PC-9 (cell line): ENCODE data around the gene PASK. TPM values are rescaled to one million over a fixed set of nuclear protein-coding genes. Genes with fewer than 3 reads are reported as not detected.

Experiments used
- BruUV-seq: library from RNA; stranded (reverse); fragments of 400-500 nt; replicated peaks from 2 replicates; lab custom pipeline; 2021; lab: Mats Ljungman, UMichigan
- CTCF ChIA-PET: fragments of 300-600 bp; sonication (Branson Sonifier 250); formaldehyde crosslinking; loops from one replicate; lab custom pipeline; 2022; ENCODE audit warnings: antibody characterized with exemption; lab: Charles Lee
- POLR2A ChIA-PET: fragments of 300-600 bp; sonication (Branson Sonifier 250); formaldehyde crosslinking; loops from one replicate; lab custom pipeline; 2022; ENCODE audit warnings: antibody characterized with exemption; ENCODE audit not compliant: unreplicated experiment; lab: Charles Lee
- DNase-seq, 2 experiments: peaks; one replicate each; pipeline versions ENCODE4 v3.0.0 to v3.0.0-alpha.2; 2015 to 2022; ENCODE audit warnings: mixed read lengths in 1 of 2
- H2AFZ ChIP-seq: fragments of 200-600 bp; sonication (generic); 2 replicates; pipeline ENCODE4 v1.8.1; 2017; ENCODE audit warnings: antibody characterized with exemption
- H3F3A ChIP-seq: fragments of 200-600 bp; sonication (generic); 2 replicates; pipeline ENCODE4 v1.8.1; 2017; ENCODE audit warnings: antibody characterized with exemption, mild to moderate bottlenecking, low read depth; ENCODE audit not compliant: insufficient read depth
- H3K27ac ChIP-seq: fragments of 200-600 bp; sonication (generic); 2 replicates; pipeline ENCODE4 v1.6.1; 2016; ENCODE audit warnings: mixed run types
- H3K27me3 ChIP-seq: fragments of 200-600 bp; sonication (generic); 2 replicates; pipeline ENCODE4 v1.6.1; 2016; ENCODE audit warnings: low read depth, mixed run types; ENCODE audit not compliant: insufficient read depth
- H3K36me3 ChIP-seq: fragments of 200-600 bp; sonication (generic); 2 replicates; pipeline ENCODE4 v1.6.1; 2016; ENCODE audit warnings: low read depth, mixed run types
- H3K4me1 ChIP-seq: fragments of 200-600 bp; sonication (generic); replicated peaks from 2 replicates; pipeline ENCODE4 v1.6.1; 2016; ENCODE audit warnings: mixed run types; ENCODE audit not compliant: insufficient read depth
- H3K4me2 ChIP-seq: fragments of 200-600 bp; sonication (generic); 2 replicates; pipeline ENCODE4 v1.6.1; 2017; ENCODE audit warnings: mixed run types
- H3K4me3 ChIP-seq: fragments of 200-600 bp; sonication (generic); 2 replicates; pipeline ENCODE4 v1.6.1; 2016; ENCODE audit warnings: mixed run types
- H3K79me2 ChIP-seq: fragments of 200-600 bp; sonication (generic); 2 replicates; pipeline ENCODE4 v1.6.1; 2017; ENCODE audit warnings: low read depth, mixed run types
- H3K9me2 ChIP-seq: fragments of 200-600 bp; sonication (generic); 2 replicates; pipeline ENCODE4 v1.8.1; 2017; ENCODE audit warnings: mild to moderate bottlenecking; ENCODE audit not compliant: insufficient read depth
- H3K9me3 ChIP-seq: fragments of 200-600 bp; sonication (generic); 2 replicates; pipeline ENCODE4 v1.8.1; 2016; ENCODE audit warnings: low read depth; ENCODE audit not compliant: insufficient read depth
- H4K20me1 ChIP-seq: fragments of 200-600 bp; sonication (generic); 2 replicates; pipeline ENCODE4 v1.8.1; 2017; ENCODE audit not compliant: insufficient read depth
- EZH2 ChIP-seq: fragments of 200-600 bp; sonication (generic); IDR thresholded peaks from 2 replicates; pipeline ENCODE4 v1.8.0; 2017; ENCODE audit warnings: antibody characterized with exemption, low read depth
- intact Hi-C: fragments of 100-400 bp; cut with micrococcal nuclease; formaldehyde crosslinking; loops from one replicate; pipeline ENCODE4 v1.10.0; 2022; ENCODE audit not compliant: unreplicated experiment
- total RNA-seq: library from RNA; stranded (reverse); gene quantifications from 2 replicates; pipeline ENCODE4 v1.2.3, GENCODE V29; 2021
- TF ChIP-seq, protein P1 (sequence below): fragments of 200-600 bp; sonication (generic); conservative IDR thresholded peaks from 2 replicates; pipeline ENCODE4 v1.6.1; 2017; ENCODE audit warnings: mixed run types, antibody characterized with exemption, mild to moderate bottlenecking, moderate library complexity

Gene PASK
- total RNA-seq, 1 experiment from 2014 or later: 77.5 TPM

GRCh38 chr2:241161646-241162281 lies 12.5 kb upstream of the PASK start:
- H3K4me1 ChIP-seq: no peaks in the 10 kb centered on the region
- no peak overlapping the region for H3K4me3 ChIP-seq
- TF ChIP-seq EZH2: no peak
- H3K9me2 ChIP-seq: no peaks in the 10 kb centered on the region
- H3K27ac ChIP-seq: no peak overlapping the region
- DNase-seq: no peak
- H4K20me1 ChIP-seq: peaks cover 4% of the 10 kb centered on the region; the same call in 1 of the 2 replicates
- ChIA-PET CTCF (no interaction called here), POLR2A (no interaction called here)
- intact Hi-C loops: no loop called here
- no peaks in the 10 kb centered on the region for H3F3A ChIP-seq
- H2AFZ ChIP-seq: no peak overlapping the region
- H3K27me3 ChIP-seq: no peaks in the 10 kb centered on the region
- no peaks in the 10 kb centered on the region for H3K79me2 ChIP-seq
- H3K9me3 ChIP-seq: no peaks in the 10 kb centered on the region
- H3K4me2 ChIP-seq: no peak overlapping the region
- peaks cover 31% of the 10 kb centered on the region for H3K36me3 ChIP-seq
- BruUV-seq: no TSS peak

GRCh38 chr2:241160318-241160717 lies 11.0 kb upstream of the PASK start:
- H3K27me3 ChIP-seq: no peaks in the 10 kb centered on the region
- CTCF ChIA-PET: no interaction called here
- POLR2A ChIA-PET: no interaction called here
- H4K20me1 ChIP-seq: peaks cover 5% of the 10 kb centered on the region; the same call in 1 of the 2 replicates
- no peak overlapping the region for H3K4me2 ChIP-seq
- no peaks in the 10 kb centered on the region for H3K9me2 ChIP-seq
- no peaks in the 10 kb centered on the region for H3K79me2 ChIP-seq
- DNase-seq: no peak
- H2AFZ ChIP-seq: no peak overlapping the region
- no peak overlapping the region for H3K4me3 ChIP-seq
- H3K9me3 ChIP-seq: no peaks in the 10 kb centered on the region
- H3K36me3 ChIP-seq: peaks cover 24% of the 10 kb centered on the region; the same call in 1 of the 2 replicates
- no peak overlapping the region for H3K27ac ChIP-seq
- no TSS peak for BruUV-seq
- no peaks in the 10 kb centered on the region for H3F3A ChIP-seq
- H3K4me1 ChIP-seq: no peaks in the 10 kb centered on the region
- intact Hi-C loops: no loop called here
- no peak for TF ChIP-seq EZH2
- TF ChIP-seq, protein P1, sequence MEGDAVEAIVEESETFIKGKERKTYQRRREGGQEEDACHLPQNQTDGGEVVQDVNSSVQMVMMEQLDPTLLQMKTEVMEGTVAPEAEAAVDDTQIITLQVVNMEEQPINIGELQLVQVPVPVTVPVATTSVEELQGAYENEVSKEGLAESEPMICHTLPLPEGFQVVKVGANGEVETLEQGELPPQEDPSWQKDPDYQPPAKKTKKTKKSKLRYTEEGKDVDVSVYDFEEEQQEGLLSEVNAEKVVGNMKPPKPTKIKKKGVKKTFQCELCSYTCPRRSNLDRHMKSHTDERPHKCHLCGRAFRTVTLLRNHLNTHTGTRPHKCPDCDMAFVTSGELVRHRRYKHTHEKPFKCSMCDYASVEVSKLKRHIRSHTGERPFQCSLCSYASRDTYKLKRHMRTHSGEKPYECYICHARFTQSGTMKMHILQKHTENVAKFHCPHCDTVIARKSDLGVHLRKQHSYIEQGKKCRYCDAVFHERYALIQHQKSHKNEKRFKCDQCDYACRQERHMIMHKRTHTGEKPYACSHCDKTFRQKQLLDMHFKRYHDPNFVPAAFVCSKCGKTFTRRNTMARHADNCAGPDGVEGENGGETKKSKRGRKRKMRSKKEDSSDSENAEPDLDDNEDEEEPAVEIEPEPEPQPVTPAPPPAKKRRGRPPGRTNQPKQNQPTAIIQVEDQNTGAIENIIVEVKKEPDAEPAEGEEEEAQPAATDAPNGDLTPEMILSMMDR: no peak

DNA sequence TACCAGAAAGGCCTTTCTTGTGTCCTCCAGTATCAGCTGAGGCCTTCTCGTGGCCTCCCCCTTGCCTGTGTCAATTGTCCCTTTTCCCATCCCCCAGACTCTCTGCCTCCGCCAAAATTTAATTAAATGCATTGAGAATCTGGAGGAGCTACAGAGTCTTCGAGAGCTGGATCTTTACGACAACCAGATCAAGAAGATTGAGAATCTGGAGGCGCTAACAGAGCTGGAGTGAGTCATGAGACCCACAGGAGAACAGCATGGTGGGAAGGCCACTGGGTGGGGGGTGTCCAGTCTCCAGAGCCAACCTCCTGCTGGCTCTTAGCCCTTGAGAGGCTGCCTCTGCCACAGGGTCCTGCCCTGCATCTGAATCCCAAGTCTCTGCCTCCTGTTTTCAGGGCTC lies 9.8 kb upstream of the PASK start:
- no peak overlapping the region for H2AFZ ChIP-seq
- no peaks in the 10 kb centered on the region for H3K9me2 ChIP-seq
- H3K4me1 ChIP-seq: no peaks in the 10 kb centered on the region
- ChIA-PET CTCF (no interaction called here), POLR2A (no interaction called here)
- BruUV-seq: no TSS peak
- H3K4me2 ChIP-seq: no peak overlapping the region
- H3K79me2 ChIP-seq: no peaks in the 10 kb centered on the region
- H4K20me1 ChIP-seq: peaks cover 5% of the 10 kb centered on the region
- no peaks in the 10 kb centered on the region for H3F3A ChIP-seq
- no peak overlapping the region for H3K27ac ChIP-seq
- no peaks in the 10 kb centered on the region for H3K27me3 ChIP-seq
- peaks cover 24% of the 10 kb centered on the region; the same call in 1 of the 2 replicates for H3K36me3 ChIP-seq
- no peaks in the 10 kb centered on the region for H3K9me3 ChIP-seq
- intact Hi-C loops: no loop called here
- no peak for TF ChIP-seq EZH2
- TF ChIP-seq, protein P1: no peak
- peak in 1 of 2 experiments; percentile 28 for DNase-seq
- H3K4me3 ChIP-seq: no peak overlapping the region
